Astrocyte (in vitro differentiated cells and primary cell): ENCODE results near the gene DIP2B.

Experiments used
- EZH2 ChIP-seq: IDR thresholded peaks from 2 replicates; pipeline ENCODE4 v1.6.1; 2012; ENCODE audit warnings: mild to moderate bottlenecking, low read length, inconsistent platforms; ENCODE audit not compliant: insufficient read depth
- TF ChIP-seq, protein P1 (sequence below): IDR thresholded peaks from 2 replicates; pipeline ENCODE4 v1.5.1; 2011; ENCODE audit warnings: low read depth, mild to moderate bottlenecking, inconsistent platforms, low read length, moderate library complexity; ENCODE audit not compliant: insufficient read depth

- TF ChIP-seq, protein P1, sequence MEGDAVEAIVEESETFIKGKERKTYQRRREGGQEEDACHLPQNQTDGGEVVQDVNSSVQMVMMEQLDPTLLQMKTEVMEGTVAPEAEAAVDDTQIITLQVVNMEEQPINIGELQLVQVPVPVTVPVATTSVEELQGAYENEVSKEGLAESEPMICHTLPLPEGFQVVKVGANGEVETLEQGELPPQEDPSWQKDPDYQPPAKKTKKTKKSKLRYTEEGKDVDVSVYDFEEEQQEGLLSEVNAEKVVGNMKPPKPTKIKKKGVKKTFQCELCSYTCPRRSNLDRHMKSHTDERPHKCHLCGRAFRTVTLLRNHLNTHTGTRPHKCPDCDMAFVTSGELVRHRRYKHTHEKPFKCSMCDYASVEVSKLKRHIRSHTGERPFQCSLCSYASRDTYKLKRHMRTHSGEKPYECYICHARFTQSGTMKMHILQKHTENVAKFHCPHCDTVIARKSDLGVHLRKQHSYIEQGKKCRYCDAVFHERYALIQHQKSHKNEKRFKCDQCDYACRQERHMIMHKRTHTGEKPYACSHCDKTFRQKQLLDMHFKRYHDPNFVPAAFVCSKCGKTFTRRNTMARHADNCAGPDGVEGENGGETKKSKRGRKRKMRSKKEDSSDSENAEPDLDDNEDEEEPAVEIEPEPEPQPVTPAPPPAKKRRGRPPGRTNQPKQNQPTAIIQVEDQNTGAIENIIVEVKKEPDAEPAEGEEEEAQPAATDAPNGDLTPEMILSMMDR, result no peak
- no peak for TF ChIP-seq EZH2
Observed at GRCh38 chr12:50707396-50707795, 202.6 kb downstream of the DIP2B start.
